ENCODE data around the gene ANKS1B.

- TF ChIP-seq CTCF (IDR thresholded peaks at IDR 0.05) (no peak), POLR2A (IDR thresholded peaks at IDR 0.05) (no peak)
These were observed 456.3 kb downstream of the ANKS1B start for GRCh38 chr12:99528478-99528877.

Data from Peyer's patch (tissue), 4 donors.